WTC11 (cell line): ENCODE results near the gene UBE4A. TPM values are rescaled to one million over a fixed set of nuclear protein-coding genes. Genes with fewer than 3 reads are reported as not detected.
A peak's percentile ranks its signal among the peaks of the same experiment; 100 is the strongest.

Source experiments
- E2F4 ChIP-seq: sonication (generic); formaldehyde crosslinking; IDR thresholded peaks from 2 replicates; pipeline ENCODE4 v1.8.1; 2022; ENCODE audit warnings: low read depth, mild to moderate bottlenecking, moderate library complexity, missing genetic modification reagents, borderline replicate concordance
- EMX1 ChIP-seq: fragments of 250-450 bp; sonication (Bioruptor Pico); IDR thresholded peaks from 2 replicates; pipeline ENCODE4 v1.8.0; 2021; ENCODE audit warnings: mild to moderate bottlenecking
- FOXP1 ChIP-seq: sonication (generic); formaldehyde crosslinking; IDR thresholded peaks from 2 replicates; pipeline ENCODE4 v1.8.0; 2022; ENCODE audit warnings: missing genetic modification reagents, mild to moderate bottlenecking, moderate library complexity, borderline replicate concordance
- GRHL2 ChIP-seq: fragments of 250-450 bp; sonication (Bioruptor Pico); IDR thresholded peaks from 2 replicates; pipeline ENCODE4 v1.8.0; 2022; ENCODE audit warnings: mild to moderate bottlenecking, moderate library complexity; ENCODE audit not compliant: insufficient replicate concordance, severe bottlenecking
- IRF2 ChIP-seq: sonication (generic); formaldehyde crosslinking; IDR thresholded peaks from 2 replicates; pipeline ENCODE4 v1.8.0; 2022; ENCODE audit warnings: low read depth, missing genetic modification reagents, borderline replicate concordance
- JAZF1 ChIP-seq: fragments of 250-450 bp; sonication (Bioruptor Pico); IDR thresholded peaks from 2 replicates; pipeline ENCODE4 v1.9.0; 2021; ENCODE audit warnings: moderate library complexity, mild to moderate bottlenecking, inconsistent platforms
- NFE2L1 ChIP-seq: sonication (generic); formaldehyde crosslinking; IDR thresholded peaks from 2 replicates; pipeline ENCODE4 v1.8.1; 2023; ENCODE audit warnings: missing genetic modification reagents
- NR1H2 ChIP-seq: sonication (generic); formaldehyde crosslinking; IDR thresholded peaks from 2 replicates; pipeline ENCODE4 v1.9.0; 2021; ENCODE audit warnings: mild to moderate bottlenecking, moderate library complexity, missing genetic modification reagents
- RORB ChIP-seq: fragments of 250-450 bp; sonication (Bioruptor Pico); IDR thresholded peaks from 2 replicates; pipeline ENCODE4 v1.9.0; 2021; ENCODE audit warnings: mild to moderate bottlenecking
- TEAD1 ChIP-seq: sonication (generic); formaldehyde crosslinking; IDR thresholded peaks from 2 replicates; pipeline ENCODE4 v1.8.0; 2022; ENCODE audit warnings: mild to moderate bottlenecking, missing genetic modification reagents
- TEAD4 ChIP-seq: sonication (generic); formaldehyde crosslinking; IDR thresholded peaks from 2 replicates; pipeline ENCODE4 v1.8.0; 2022; ENCODE audit warnings: mild to moderate bottlenecking, missing genetic modification reagents
- TP53 ChIP-seq: sonication (generic); formaldehyde crosslinking; IDR thresholded peaks from 2 replicates; pipeline ENCODE4 v1.8.1; 2023; ENCODE audit warnings: mild to moderate bottlenecking, missing genetic modification reagents
- ZNF281 ChIP-seq: sonication (generic); formaldehyde crosslinking; IDR thresholded peaks from 2 replicates; pipeline ENCODE4 v1.8.0; 2023; ENCODE audit warnings: mild to moderate bottlenecking, missing genetic modification reagents
- ZNF317 ChIP-seq: sonication (generic); formaldehyde crosslinking; IDR thresholded peaks from 2 replicates; pipeline ENCODE4 v1.8.1; 2023; ENCODE audit warnings: low read depth, mild to moderate bottlenecking, moderate library complexity, missing genetic modification reagents, borderline replicate concordance
- ZNF416 ChIP-seq: fragments of 250-450 bp; sonication (Bioruptor Pico); IDR thresholded peaks from 2 replicates; pipeline ENCODE4 v1.9.0; 2021; ENCODE audit warnings: mild to moderate bottlenecking, inconsistent platforms
- total RNA-seq: library from RNA; stranded (reverse); gene quantifications from 3 replicates; pipeline ENCODE4 v1.2.3, GENCODE V29; 2021
- TF ChIP-seq, protein P1 (sequence below): fragments of 250-450 bp; sonication (Bioruptor Pico); IDR thresholded peaks from 2 replicates; pipeline ENCODE4 v1.9.0; 2021; ENCODE audit warnings: mild to moderate bottlenecking
- TF ChIP-seq, protein P2 (sequence below): sonication (generic); formaldehyde crosslinking; IDR thresholded peaks from 2 replicates; pipeline ENCODE4 v1.8.0; 2022; ENCODE audit warnings: mild to moderate bottlenecking, missing genetic modification reagents
- TF ChIP-seq, protein P3 (sequence below): sonication (generic); formaldehyde crosslinking; IDR thresholded peaks from 2 replicates; pipeline ENCODE4 v1.8.0; 2022; ENCODE audit warnings: missing genetic modification reagents
- TF ChIP-seq, protein P4 (sequence below): fragments of 250-450 bp; sonication (Bioruptor Pico); IDR thresholded peaks from 2 replicates; pipeline ENCODE4 v1.9.0; 2021; ENCODE audit warnings: mild to moderate bottlenecking, borderline replicate concordance

Gene UBE4A
- total RNA-seq, 1 experiment from 2014 or later: 31.0 TPM

GRCh38 chr11:118401151-118401879, 41.9 kb downstream of the UBE4A start, which contains the start of gene ATP5MG (continued):
- TF ChIP-seq ZNF281 (CRISPR knock-in tag) (no peak), IRF2 (CRISPR knock-in tag) (no peak), JAZF1 (no peak), NFE2L1 (CRISPR knock-in tag) (no peak), TP53 (no peak), FOXP1 (peak; percentile 39; the same call in 1 of the 2 replicates), EMX1 (CRISPR knock-in tag) (no peak), ZNF317 (CRISPR knock-in tag) (no peak), E2F4 (CRISPR knock-in tag) (no peak), NR1H2 (no peak), TEAD4 (CRISPR knock-in tag) (0 out of 2 replicates have a peak, but pooled peaks have one; percentile 38), RORB (CRISPR knock-in tag) (no peak), GRHL2 (CRISPR knock-in tag) (no peak), ZNF416 (CRISPR knock-in tag) (no peak), TEAD1 (CRISPR knock-in tag) (peak; percentile 36; the same call in 1 of the 2 replicates)
- TF ChIP-seq, protein P1, sequence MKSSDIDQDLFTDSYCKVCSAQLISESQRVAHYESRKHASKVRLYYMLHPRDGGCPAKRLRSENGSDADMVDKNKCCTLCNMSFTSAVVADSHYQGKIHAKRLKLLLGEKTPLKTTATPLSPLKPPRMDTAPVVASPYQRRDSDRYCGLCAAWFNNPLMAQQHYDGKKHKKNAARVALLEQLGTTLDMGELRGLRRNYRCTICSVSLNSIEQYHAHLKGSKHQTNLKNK: no peak
- TF ChIP-seq, protein P2, sequence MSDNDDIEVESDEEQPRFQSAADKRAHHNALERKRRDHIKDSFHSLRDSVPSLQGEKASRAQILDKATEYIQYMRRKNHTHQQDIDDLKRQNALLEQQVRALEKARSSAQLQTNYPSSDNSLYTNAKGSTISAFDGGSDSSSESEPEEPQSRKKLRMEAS: peak; percentile 57
- TF ChIP-seq, protein P3, sequence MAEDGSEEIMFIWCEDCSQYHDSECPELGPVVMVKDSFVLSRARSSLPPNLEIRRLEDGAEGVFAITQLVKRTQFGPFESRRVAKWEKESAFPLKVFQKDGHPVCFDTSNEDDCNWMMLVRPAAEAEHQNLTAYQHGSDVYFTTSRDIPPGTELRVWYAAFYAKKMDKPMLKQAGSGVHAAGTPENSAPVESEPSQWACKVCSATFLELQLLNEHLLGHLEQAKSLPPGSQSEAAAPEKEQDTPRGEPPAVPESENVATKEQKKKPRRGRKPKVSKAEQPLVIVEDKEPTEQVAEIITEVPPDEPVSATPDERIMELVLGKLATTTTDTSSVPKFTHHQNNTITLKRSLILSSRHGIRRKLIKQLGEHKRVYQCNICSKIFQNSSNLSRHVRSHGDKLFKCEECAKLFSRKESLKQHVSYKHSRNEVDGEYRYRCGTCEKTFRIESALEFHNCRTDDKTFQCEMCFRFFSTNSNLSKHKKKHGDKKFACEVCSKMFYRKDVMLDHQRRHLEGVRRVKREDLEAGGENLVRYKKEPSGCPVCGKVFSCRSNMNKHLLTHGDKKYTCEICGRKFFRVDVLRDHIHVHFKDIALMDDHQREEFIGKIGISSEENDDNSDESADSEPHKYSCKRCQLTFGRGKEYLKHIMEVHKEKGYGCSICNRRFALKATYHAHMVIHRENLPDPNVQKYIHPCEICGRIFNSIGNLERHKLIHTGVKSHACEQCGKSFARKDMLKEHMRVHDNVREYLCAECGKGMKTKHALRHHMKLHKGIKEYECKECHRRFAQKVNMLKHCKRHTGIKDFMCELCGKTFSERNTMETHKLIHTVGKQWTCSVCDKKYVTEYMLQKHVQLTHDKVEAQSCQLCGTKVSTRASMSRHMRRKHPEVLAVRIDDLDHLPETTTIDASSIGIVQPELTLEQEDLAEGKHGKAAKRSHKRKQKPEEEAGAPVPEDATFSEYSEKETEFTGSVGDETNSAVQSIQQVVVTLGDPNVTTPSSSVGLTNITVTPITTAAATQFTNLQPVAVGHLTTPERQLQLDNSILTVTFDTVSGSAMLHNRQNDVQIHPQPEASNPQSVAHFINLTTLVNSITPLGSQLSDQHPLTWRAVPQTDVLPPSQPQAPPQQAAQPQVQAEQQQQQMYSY (CRISPR knock-in tag): no peak
- TF ChIP-seq, protein P4, sequence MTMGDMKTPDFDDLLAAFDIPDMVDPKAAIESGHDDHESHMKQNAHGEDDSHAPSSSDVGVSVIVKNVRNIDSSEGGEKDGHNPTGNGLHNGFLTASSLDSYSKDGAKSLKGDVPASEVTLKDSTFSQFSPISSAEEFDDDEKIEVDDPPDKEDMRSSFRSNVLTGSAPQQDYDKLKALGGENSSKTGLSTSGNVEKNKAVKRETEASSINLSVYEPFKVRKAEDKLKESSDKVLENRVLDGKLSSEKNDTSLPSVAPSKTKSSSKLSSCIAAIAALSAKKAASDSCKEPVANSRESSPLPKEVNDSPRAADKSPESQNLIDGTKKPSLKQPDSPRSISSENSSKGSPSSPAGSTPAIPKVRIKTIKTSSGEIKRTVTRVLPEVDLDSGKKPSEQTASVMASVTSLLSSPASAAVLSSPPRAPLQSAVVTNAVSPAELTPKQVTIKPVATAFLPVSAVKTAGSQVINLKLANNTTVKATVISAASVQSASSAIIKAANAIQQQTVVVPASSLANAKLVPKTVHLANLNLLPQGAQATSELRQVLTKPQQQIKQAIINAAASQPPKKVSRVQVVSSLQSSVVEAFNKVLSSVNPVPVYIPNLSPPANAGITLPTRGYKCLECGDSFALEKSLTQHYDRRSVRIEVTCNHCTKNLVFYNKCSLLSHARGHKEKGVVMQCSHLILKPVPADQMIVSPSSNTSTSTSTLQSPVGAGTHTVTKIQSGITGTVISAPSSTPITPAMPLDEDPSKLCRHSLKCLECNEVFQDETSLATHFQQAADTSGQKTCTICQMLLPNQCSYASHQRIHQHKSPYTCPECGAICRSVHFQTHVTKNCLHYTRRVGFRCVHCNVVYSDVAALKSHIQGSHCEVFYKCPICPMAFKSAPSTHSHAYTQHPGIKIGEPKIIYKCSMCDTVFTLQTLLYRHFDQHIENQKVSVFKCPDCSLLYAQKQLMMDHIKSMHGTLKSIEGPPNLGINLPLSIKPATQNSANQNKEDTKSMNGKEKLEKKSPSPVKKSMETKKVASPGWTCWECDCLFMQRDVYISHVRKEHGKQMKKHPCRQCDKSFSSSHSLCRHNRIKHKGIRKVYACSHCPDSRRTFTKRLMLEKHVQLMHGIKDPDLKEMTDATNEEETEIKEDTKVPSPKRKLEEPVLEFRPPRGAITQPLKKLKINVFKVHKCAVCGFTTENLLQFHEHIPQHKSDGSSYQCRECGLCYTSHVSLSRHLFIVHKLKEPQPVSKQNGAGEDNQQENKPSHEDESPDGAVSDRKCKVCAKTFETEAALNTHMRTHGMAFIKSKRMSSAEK (CRISPR knock-in tag): no peak
